OCI-LY1 (cell line): ENCODE results near the gene GPR68.

ENCODE experiments used
- H2AFZ ChIP-seq: fragments of 200-600 bp; sonication (generic), shearing (Covaris generic); 2 replicates; pipeline ENCODE4 v1.6.0; 2014; ENCODE audit warnings: antibody characterized with exemption, mild to moderate bottlenecking, low read length
- H3F3A ChIP-seq: fragments of 200-600 bp; sonication (generic), shearing (Covaris generic); 2 replicates; pipeline ENCODE4 v1.6.0; 2014; ENCODE audit warnings: mild to moderate bottlenecking, antibody characterized with exemption, low read length, moderate library complexity; ENCODE audit not compliant: insufficient read depth
- H3K27ac ChIP-seq: fragments of 200-600 bp; sonication (generic); 2 replicates; pipeline ENCODE4 v1.5.1; 2014; ENCODE audit warnings: low read length, mixed run types, mild to moderate bottlenecking, low read depth; ENCODE audit not compliant: poor library complexity, severe bottlenecking
- H3K27me3 ChIP-seq: fragments of 200-600 bp; sonication (generic); 2 replicates; pipeline ENCODE4 v1.6.0; 2014; ENCODE audit warnings: antibody characterized with exemption, mild to moderate bottlenecking, low read length, moderate library complexity; ENCODE audit not compliant: insufficient read depth
- H3K36me3 ChIP-seq: fragments of 200-600 bp; sonication (generic); 2 replicates; pipeline ENCODE4 v1.6.1; 2014; ENCODE audit warnings: mild to moderate bottlenecking, antibody characterized with exemption, low read length, moderate library complexity, mixed read lengths; ENCODE audit not compliant: insufficient read depth
- H3K4me1 ChIP-seq: fragments of 200-600 bp; sonication (generic); 2 replicates; pipeline ENCODE4 v1.5.1; 2014; ENCODE audit warnings: mild to moderate bottlenecking, low read length, moderate library complexity; ENCODE audit not compliant: insufficient read depth, severe bottlenecking
- H3K4me2 ChIP-seq: fragments of 200-600 bp; sonication (generic), shearing (Covaris generic); 2 replicates; pipeline ENCODE4 v1.6.1; 2014; ENCODE audit warnings: low read length
- H3K4me3 ChIP-seq: fragments of 200-600 bp; sonication (generic); 2 replicates; pipeline ENCODE4 v1.5.1; 2014; ENCODE audit warnings: low read length, low read depth, mild to moderate bottlenecking, mixed read lengths; ENCODE audit not compliant: poor library complexity, severe bottlenecking
- H3K79me2 ChIP-seq: fragments of 200-600 bp; shearing (Covaris generic); 2 replicates; pipeline ENCODE4 v1.6.1; 2016; ENCODE audit warnings: mixed run types, low read length, mixed read lengths; ENCODE audit not compliant: insufficient read depth
- H3K9ac ChIP-seq: fragments of 200-600 bp; sonication (generic), shearing (Covaris generic); 2 replicates; pipeline ENCODE4 v1.6.1; 2014; ENCODE audit warnings: mild to moderate bottlenecking, low read length, mixed read lengths
- H3K9me2 ChIP-seq: fragments of 200-600 bp; sonication (generic), shearing (Covaris generic); 2 replicates; pipeline ENCODE4 v1.6.1; 2014; ENCODE audit warnings: low read depth, mild to moderate bottlenecking, low read length, mixed read lengths
- H3K9me3 ChIP-seq: fragments of 200-600 bp; shearing (Covaris generic); 2 replicates; pipeline ENCODE4 v1.6.1; 2014; ENCODE audit warnings: low read length, mixed read lengths
- H4K20me1 ChIP-seq: fragments of 200-600 bp; sonication (generic), shearing (Covaris generic); 2 replicates; pipeline ENCODE4 v1.6.0; 2016; ENCODE audit warnings: mild to moderate bottlenecking, low read length; ENCODE audit not compliant: insufficient read depth
- EZH2 ChIP-seq: fragments of 200-600 bp; sonication (generic), shearing (Covaris generic); IDR thresholded peaks from 2 replicates; pipeline ENCODE4 v1.8.0; 2017; ENCODE audit warnings: borderline replicate concordance, mixed run types, mild to moderate bottlenecking, antibody characterized with exemption, low read length, moderate library complexity, mixed read lengths
- TF ChIP-seq, protein P1 (sequence below): fragments of 200-600 bp; sonication (generic), shearing (Covaris generic); IDR thresholded peaks from 2 replicates; pipeline ENCODE4 v1.5.1; 2017; ENCODE audit warnings: mild to moderate bottlenecking, antibody characterized with exemption, low read length, moderate library complexity, mixed read lengths

The GPR68 gene

DNA sequence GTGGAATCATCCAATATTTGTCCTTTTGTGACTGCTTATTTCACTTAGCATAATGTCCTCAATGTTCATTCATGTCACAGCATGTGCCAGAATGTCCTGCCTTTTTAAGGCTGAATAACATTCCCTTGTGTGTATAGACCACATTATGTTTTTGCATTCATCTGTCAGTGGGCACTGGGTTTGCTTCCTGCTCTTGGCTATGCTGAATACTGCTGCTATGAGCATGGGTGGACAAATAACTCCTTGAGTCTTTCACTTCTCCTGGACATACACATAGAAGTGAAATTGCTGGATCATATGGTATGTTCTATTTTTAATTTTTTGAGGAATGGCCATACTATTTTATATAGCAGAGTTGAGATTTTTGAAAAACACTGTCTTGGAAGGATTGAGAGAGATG, 46.9 kb downstream of the GPR68 start:
- Histone ChIP-seq H3K4me3 (no peak overlapping the region), H4K20me1 (no peaks in the 10 kb centered on the region), H3K9ac (no peak overlapping the region), H3K27me3 (no peaks in the 10 kb centered on the region), H3K79me2 (no peaks in the 10 kb centered on the region), H3K4me2 (no peak overlapping the region), H3K36me3 (peaks cover 47% of the 10 kb centered on the region), H3K9me3 (no peaks in the 10 kb centered on the region), H3K9me2 (no peaks in the 10 kb centered on the region), H3K27ac (no peak overlapping the region), H2AFZ (no peak overlapping the region), H3F3A (no peaks in the 10 kb centered on the region), H3K4me1 (no peaks in the 10 kb centered on the region)
- TF ChIP-seq, protein P1, sequence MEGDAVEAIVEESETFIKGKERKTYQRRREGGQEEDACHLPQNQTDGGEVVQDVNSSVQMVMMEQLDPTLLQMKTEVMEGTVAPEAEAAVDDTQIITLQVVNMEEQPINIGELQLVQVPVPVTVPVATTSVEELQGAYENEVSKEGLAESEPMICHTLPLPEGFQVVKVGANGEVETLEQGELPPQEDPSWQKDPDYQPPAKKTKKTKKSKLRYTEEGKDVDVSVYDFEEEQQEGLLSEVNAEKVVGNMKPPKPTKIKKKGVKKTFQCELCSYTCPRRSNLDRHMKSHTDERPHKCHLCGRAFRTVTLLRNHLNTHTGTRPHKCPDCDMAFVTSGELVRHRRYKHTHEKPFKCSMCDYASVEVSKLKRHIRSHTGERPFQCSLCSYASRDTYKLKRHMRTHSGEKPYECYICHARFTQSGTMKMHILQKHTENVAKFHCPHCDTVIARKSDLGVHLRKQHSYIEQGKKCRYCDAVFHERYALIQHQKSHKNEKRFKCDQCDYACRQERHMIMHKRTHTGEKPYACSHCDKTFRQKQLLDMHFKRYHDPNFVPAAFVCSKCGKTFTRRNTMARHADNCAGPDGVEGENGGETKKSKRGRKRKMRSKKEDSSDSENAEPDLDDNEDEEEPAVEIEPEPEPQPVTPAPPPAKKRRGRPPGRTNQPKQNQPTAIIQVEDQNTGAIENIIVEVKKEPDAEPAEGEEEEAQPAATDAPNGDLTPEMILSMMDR, result no peak
- TF ChIP-seq EZH2, result no peak

- Histone ChIP-seq H3K27me3 (no peaks in the 10 kb centered on the region), H3K36me3 (peaks cover 52% of the 10 kb centered on the region), H3K9me3 (no peaks in the 10 kb centered on the region), H4K20me1 (no peaks in the 10 kb centered on the region), H2AFZ (no peak overlapping the region), H3K9ac (no peak overlapping the region), H3K9me2 (no peaks in the 10 kb centered on the region), H3F3A (no peaks in the 10 kb centered on the region), H3K79me2 (no peaks in the 10 kb centered on the region), H3K4me2 (no peak overlapping the region), H3K27ac (no peak overlapping the region), H3K4me3 (no peak overlapping the region), H3K4me1 (no peaks in the 10 kb centered on the region)
- TF ChIP-seq, protein P1, result no peak
- TF ChIP-seq EZH2, result no peak
Observed at GRCh38 chr14:91195881-91196280, 48.6 kb downstream of the GPR68 start.

DNA sequence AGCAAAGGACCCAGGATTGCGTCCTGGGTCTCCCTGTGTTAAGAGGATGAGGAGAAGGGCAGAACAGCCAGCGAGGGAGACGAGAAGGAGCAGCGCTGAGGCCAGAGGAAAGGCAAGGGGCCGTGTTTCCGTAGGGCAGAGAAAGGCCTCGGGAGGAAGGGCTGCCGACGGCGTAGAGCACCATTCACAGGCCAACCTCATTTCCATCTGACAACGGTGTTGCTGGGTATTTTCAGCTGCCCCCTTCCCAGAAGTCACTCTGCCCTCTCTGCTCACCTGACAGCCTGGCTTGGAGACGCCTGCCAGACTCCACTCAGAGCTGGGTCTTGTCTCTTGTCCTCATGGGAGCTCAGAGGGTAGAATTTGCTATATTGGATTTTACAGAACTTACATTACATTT, 51.4 kb downstream of the GPR68 start:
- Histone ChIP-seq H3K9me3 (no peaks in the 10 kb centered on the region), H3K27ac (no peak overlapping the region), H3K4me1 (no peaks in the 10 kb centered on the region), H2AFZ (no peak overlapping the region), H3K27me3 (no peaks in the 10 kb centered on the region), H3K4me3 (no peak overlapping the region), H3K36me3 (peaks cover 61% of the 10 kb centered on the region), H3K9ac (no peak overlapping the region), H3K9me2 (no peaks in the 10 kb centered on the region), H3K4me2 (no peak overlapping the region), H3F3A (no peaks in the 10 kb centered on the region), H4K20me1 (no peaks in the 10 kb centered on the region), H3K79me2 (no peaks in the 10 kb centered on the region)
- TF ChIP-seq, protein P1, result no peak
- no peak for TF ChIP-seq EZH2
